H1 (cell line): ENCODE results near the gene DZIP1L. TPM values are rescaled to one million over a fixed set of nuclear protein-coding genes. Genes with fewer than 3 reads are reported as not detected.

ENCODE experiments used
- CTCF ChIA-PET: fragments of 300-600 bp; sonication (Branson Sonifier 250); formaldehyde crosslinking; loops from one replicate; lab custom pipeline; 2021; ENCODE audit not compliant: partially characterized antibody; lab: Charles Lee
- POLR2A ChIA-PET: fragments of 300-600 bp; sonication (Branson Sonifier 250); formaldehyde crosslinking; loops from one replicate; lab custom pipeline; 2021; ENCODE audit warnings: inconsistent platforms; ENCODE audit not compliant: partially characterized antibody; lab: Charles Lee
- DNase-seq, 2 experiments: peaks; one replicate each; pipeline versions ENCODE4 v3.0.0 to v3.0.0-alpha.2; 2010 to 2022; ENCODE audit warnings: low spot score in 2 of 2, low read depth in 1 of 2, mixed read lengths in 1 of 2
- FAIRE-seq: peaks from 2 replicates; lab custom pipeline; 2011; peaks lifted over from hg19 to GRCh38; lab: Jason Lieb, UNC
- H2AFZ ChIP-seq: 2 replicates; pipeline ENCODE4 v1.8.1; 2012; ENCODE audit warnings: low read length, inconsistent platforms
- H2AK5ac ChIP-seq: 2 replicates; pipeline ENCODE4 v1.6.1; 2013; ENCODE audit warnings: low read depth, low read length
- H2BK120ac ChIP-seq: replicated peaks from 2 replicates; pipeline ENCODE3; 2013; ENCODE audit warnings: low read depth, low read length, inconsistent platforms
- H2BK12ac ChIP-seq: 2 replicates; pipeline ENCODE4 v1.6.1; 2013; ENCODE audit warnings: low read depth, low read length
- H2BK15ac ChIP-seq: 2 replicates; pipeline ENCODE4 v1.6.1; 2013; ENCODE audit warnings: low read length
- H2BK20ac ChIP-seq: 2 replicates; pipeline ENCODE4 v1.6.1; 2013; ENCODE audit warnings: low read length
- H2BK5ac ChIP-seq: 2 replicates; pipeline ENCODE4 v1.6.1; 2013; ENCODE audit warnings: low read depth, low read length
- H3K14ac ChIP-seq: 2 replicates; pipeline ENCODE4 v1.6.1; 2013; ENCODE audit warnings: inconsistent platforms; ENCODE audit not compliant: insufficient read length
- H3K18ac ChIP-seq: 2 replicates; pipeline ENCODE4 v1.6.1; 2013; ENCODE audit warnings: low read length; ENCODE audit errors: extremely low read depth
- H3K23ac ChIP-seq: 2 replicates; pipeline ENCODE4 v1.6.1; 2013; ENCODE audit warnings: inconsistent platforms; ENCODE audit not compliant: insufficient read length
- H3K23me2 ChIP-seq: 2 replicates; pipeline ENCODE4 v1.6.1; 2013; ENCODE audit warnings: low read depth, low read length
- H3K27ac ChIP-seq: 2 replicates; pipeline ENCODE4 v1.6.1; 2011; ENCODE audit warnings: low read depth, low read length, inconsistent platforms
- H3K27me3 ChIP-seq, 4 experiments: replicated peaks in 1 of 4; 1 replicate in 1 of 4; 2 replicates in 3 of 4; pipeline versions ENCODE4 v1.6.1 to v1.8.1; 2011 to 2013; ENCODE audit warnings: low read length in 3 of 4, mild to moderate bottlenecking in 3 of 4, inconsistent platforms in 2 of 4, mixed read lengths in 2 of 4, moderate library complexity in 1 of 4; ENCODE audit not compliant: control insufficient read depth in 3 of 4, insufficient read depth in 3 of 4; ENCODE audit errors: extremely low read depth in 1 of 4
- H3K36me3 ChIP-seq, 4 experiments: 2 replicates each; pipeline versions ENCODE4 v1.6.1 to v1.8.1; 2011 to 2013; ENCODE audit warnings: mild to moderate bottlenecking in 4 of 4, low read length in 3 of 4, moderate library complexity in 2 of 4, control low read depth in 1 of 4, inconsistent platforms in 1 of 4; ENCODE audit not compliant: insufficient read depth in 4 of 4, control insufficient read depth in 2 of 4
- H3K4ac ChIP-seq: replicated peaks from 2 replicates; pipeline ENCODE3; 2013; ENCODE audit warnings: low read length, low read depth, mixed read lengths, inconsistent platforms; ENCODE audit not compliant: insufficient read length
- H3K4me1 ChIP-seq, 4 experiments: replicated peaks in 1 of 4; 1 replicate in 1 of 4; 2 replicates in 3 of 4; pipeline versions ENCODE4 v1.6.1 to v1.8.1; 2011 to 2013; ENCODE audit warnings: low read length in 3 of 4, inconsistent platforms in 2 of 4, mixed read lengths in 1 of 4; ENCODE audit not compliant: insufficient read depth in 4 of 4, control insufficient read depth in 3 of 4
- H3K4me2 ChIP-seq, 2 experiments: 2 replicates each; pipeline versions ENCODE4 v1.6.1 to v1.8.1; 2011 to 2013; ENCODE audit warnings: low read depth in 2 of 2, low read length in 2 of 2, control low read depth in 1 of 2, inconsistent platforms in 1 of 2, mild to moderate bottlenecking in 1 of 2; ENCODE audit not compliant: insufficient read depth in 1 of 2
- H3K4me3 ChIP-seq, 4 experiments: fragments of 200-600, 300-600 bp in 1 of 4; sonication (generic), shearing (Covaris generic), sonication (Bioruptor Twin) in 1 of 4; 2 replicates each; pipeline versions ENCODE4 v1.5.1 to v1.8.1; 2011 to 2016; ENCODE audit warnings: low read length in 4 of 4, low read depth in 3 of 4, control low read depth in 2 of 4, inconsistent platforms in 2 of 4, mild to moderate bottlenecking in 2 of 4, mixed read lengths in 1 of 4, moderate library complexity in 1 of 4; ENCODE audit not compliant: insufficient read depth in 2 of 4; ENCODE audit errors: extremely low read depth in 1 of 4
- H3K56ac ChIP-seq: replicated peaks from 2 replicates; pipeline ENCODE3; 2013; ENCODE audit warnings: low read depth, mild to moderate bottlenecking, mixed read lengths, low read length, inconsistent platforms; ENCODE audit not compliant: insufficient read length
- H3K79me1 ChIP-seq: 2 replicates; pipeline ENCODE4 v1.6.1; 2013; ENCODE audit warnings: low read depth, low read length, control low read depth
- H3K79me2 ChIP-seq, 2 experiments: 2 replicates each; pipeline versions ENCODE4 v1.6.1 to v1.8.1; 2012 to 2013; ENCODE audit warnings: low read length in 2 of 2, mild to moderate bottlenecking in 2 of 2, inconsistent platforms in 1 of 2; ENCODE audit not compliant: insufficient read depth in 2 of 2, control insufficient read depth in 1 of 2
- H3K9ac ChIP-seq, 4 experiments: replicated peaks in 1 of 4; 1 replicate in 1 of 4; 2 replicates in 3 of 4; pipeline versions ENCODE4 v1.6.1 to v1.8.1; 2011 to 2013; ENCODE audit warnings: low read depth in 3 of 4, low read length in 3 of 4, control low read depth in 2 of 4, mild to moderate bottlenecking in 2 of 4, moderate library complexity in 2 of 4, inconsistent platforms in 1 of 4; ENCODE audit errors: extremely low read depth in 1 of 4
- H3K9me3 ChIP-seq, 2 experiments: 2 replicates each; pipeline versions ENCODE4 v1.6.1 to v1.8.1; 2012 to 2013; ENCODE audit warnings: mild to moderate bottlenecking in 2 of 2, moderate library complexity in 2 of 2, control low read depth in 1 of 2, inconsistent platforms in 1 of 2, low read depth in 1 of 2, low read length in 1 of 2, mixed read lengths in 1 of 2; ENCODE audit not compliant: insufficient read depth in 2 of 2
- H4K20me1 ChIP-seq, 2 experiments: replicated peaks in 1 of 2; 2 replicates each; pipeline versions ENCODE3 to v1.8.1; 2011 to 2013; ENCODE audit warnings: inconsistent platforms in 2 of 2, low read length in 2 of 2, mild to moderate bottlenecking in 1 of 2; ENCODE audit not compliant: insufficient read depth in 2 of 2, control insufficient read depth in 1 of 2
- H4K5ac ChIP-seq: 2 replicates; pipeline ENCODE4 v1.6.1; 2013; ENCODE audit warnings: low read length, low read depth, mixed read lengths, inconsistent platforms; ENCODE audit not compliant: insufficient read length
- H4K8ac ChIP-seq: 2 replicates; pipeline ENCODE4 v1.8.0; 2013; ENCODE audit warnings: mild to moderate bottlenecking, moderate library complexity, low read length, inconsistent platforms; ENCODE audit not compliant: insufficient read depth; ENCODE audit errors: extremely low read depth
- H4K91ac ChIP-seq: replicated peaks from 2 replicates; pipeline ENCODE3; 2013; ENCODE audit warnings: low read length, mixed read lengths, inconsistent platforms; ENCODE audit not compliant: insufficient read length
- CTBP2 ChIP-seq: IDR thresholded peaks from 2 replicates; pipeline ENCODE4 v1.7.0; 2011; ENCODE audit warnings: borderline replicate concordance, mild to moderate bottlenecking, moderate library complexity, mixed read lengths, low read length; ENCODE audit not compliant: insufficient read depth, insufficient read length
- EGR1 ChIP-seq: IDR thresholded peaks from 2 replicates; pipeline ENCODE4 v1.6.1; 2011; ENCODE audit warnings: low read depth, low read length, borderline replicate concordance
- GABPA ChIP-seq: IDR thresholded peaks from 2 replicates; pipeline ENCODE4 v1.6.1; 2011; ENCODE audit warnings: mild to moderate bottlenecking, low read length, moderate library complexity, borderline replicate concordance; ENCODE audit not compliant: insufficient read depth
- JUN ChIP-seq: IDR thresholded peaks from 2 replicates; pipeline ENCODE4 v1.6.1; 2011; ENCODE audit warnings: low read depth, mild to moderate bottlenecking, improper control_type of control experiment, low read length
- WGBS, 2 experiments: shearing (Covaris generic) in 1 of 2; methylation state at CpG; one replicate each; pipeline versions ENCODE4 v1.1.6 to v1.1.7; 2013 to 2015; ENCODE audit warnings: low lambda C conversion rate in 2 of 2, mixed read lengths in 2 of 2, inconsistent platforms in 1 of 2, low coverage in 1 of 2, missing lambda C conversion rate in 1 of 2; ENCODE audit not compliant: insufficient replicate concordance in 2 of 2, insufficient coverage in 1 of 2, insufficient read length in 1 of 2; ENCODE audit errors: extremely low coverage in 1 of 2, missing lambda C conversion rate in 1 of 2; 5-methylcytosine and 5-hydroxymethylcytosine counted together
- polyA plus RNA-seq, 7 experiments: library from polyadenylated mRNA; depleted of rRNA in 3 of 7; stranded (reverse) in 5 of 7; unstranded in 2 of 7; fragments of >200 nt in 5 of 7; fragments of 200-250 nt in 2 of 7; gene quantifications; 1 replicate in 5 of 7; 2 replicates in 1 of 7; 4 replicates in 1 of 7; pipeline versions ENCODE4 v1.2.1 to v1.2.3, GENCODE V29; 2011 to 2013; ENCODE audit warnings: missing spikeins in 2 of 7, mixed read lengths in 2 of 7
- total RNA-seq: library from RNA; stranded (reverse); fragmentation: NEBNext Ultra II Directional; extraction: Animal tissue kit (Norgen Biotek cat#: 25700); gene quantifications from 2 replicates; pipeline ENCODE4 v1.2.1, GENCODE V29; 2021

DZIP1L gene
- total and polyA plus RNA-seq, 2 of the 8 experiments (the other 6 are each of a cell fraction or from before 2014, with no cell fraction given) = 6.5 to 8.3 TPM

GRCh38 chr3:138127636-138128365 lies 12.4 kb upstream of the DZIP1L start:
- CTCF ChIA-PET = interaction anchor here (0.7 to 1.7 kb wide), 5 partner anchors 8 to 41 kb away, joined by 3 to 9 read pairs (median 3); partner anchors contain the start of gene DZIP1L
- WGBS, 2 experiments = 93% methylated on average over 1 of the region's 1 CpG; no CpG with 5 or more reads in 1 of the 2 experiments
- no peak overlapping the region for H3K27ac ChIP-seq
- no peaks in the 10 kb centered on the region for H3K27me3 ChIP-seq
- no peak overlapping the region for H3K14ac ChIP-seq
- no peak overlapping the region for H2BK5ac ChIP-seq
- H2AK5ac ChIP-seq = no peak overlapping the region
- no peak overlapping the region for H3K4me3 ChIP-seq
- DNase-seq (no peak), FAIRE-seq (no peak)
- no peaks in the 10 kb centered on the region for H4K20me1 ChIP-seq
- H3K23me2 ChIP-seq = no peaks in the 10 kb centered on the region
- H3K4me2 ChIP-seq = no peak overlapping the region
- no peak overlapping the region for H2BK12ac ChIP-seq
- H3K36me3 ChIP-seq = no peaks in the 10 kb centered on the region
- H3K79me2 ChIP-seq = no peaks in the 10 kb centered on the region
- no peak overlapping the region for H4K91ac ChIP-seq
- POLR2A ChIA-PET = interaction anchor here (1.5 kb wide), 1 partner anchor 60 kb away, joined by 3 read pairs; the partner anchor contains the start of gene ARMC8
- no peak overlapping the region for H2BK15ac ChIP-seq
- no peaks in the 10 kb centered on the region for H3K4me1 ChIP-seq
- no peak overlapping the region for H3K23ac ChIP-seq
- no peak overlapping the region for H4K8ac ChIP-seq
- H3K56ac ChIP-seq = no peak overlapping the region
- H2BK20ac ChIP-seq = no peak overlapping the region
- H3K18ac ChIP-seq = no peak overlapping the region
- no peak overlapping the region for H2BK120ac ChIP-seq
- H4K5ac ChIP-seq = no peak overlapping the region
- H2AFZ ChIP-seq = no peak overlapping the region
- TF ChIP-seq JUN = no peak
- no peak for TF ChIP-seq CTBP2
- no peak for TF ChIP-seq GABPA
- TF ChIP-seq EGR1 = no peak
- H3K4ac ChIP-seq = no peak overlapping the region
- no peaks in the 10 kb centered on the region for H3K79me1 ChIP-seq
- H3K9me3 ChIP-seq = peaks cover 0 to 9% of the 10 kb centered on the region in 2 experiments; a peak in 1 of 4 replicates
- no peak overlapping the region for H3K9ac ChIP-seq
